Uterus (tissue), 2 donors: Measurements from ENCODE around the gene TACR1.

Experiments used
- POLR2A ChIP-seq, 2 donors: fragments of 450-650 bp; IDR thresholded peaks; one replicate each; pipeline ENCODE4 v1.6.1; 2016; ENCODE audit warnings: antibody characterized with exemption in 2 of 2, mild to moderate bottlenecking in 1 of 2, moderate library complexity in 1 of 2
- TF ChIP-seq, protein P1 (sequence below), 4 experiments: fragments of 200-600 bp in 2 of 4; fragments of 450-650 bp in 2 of 4; sonication (generic) in 2 of 4; IDR thresholded peaks; one replicate each; pipeline ENCODE4 v1.5.1; 2016 to 2019; ENCODE audit warnings: antibody characterized with exemption in 4 of 4, mild to moderate bottlenecking in 2 of 4, moderate library complexity in 1 of 4

DNA sequence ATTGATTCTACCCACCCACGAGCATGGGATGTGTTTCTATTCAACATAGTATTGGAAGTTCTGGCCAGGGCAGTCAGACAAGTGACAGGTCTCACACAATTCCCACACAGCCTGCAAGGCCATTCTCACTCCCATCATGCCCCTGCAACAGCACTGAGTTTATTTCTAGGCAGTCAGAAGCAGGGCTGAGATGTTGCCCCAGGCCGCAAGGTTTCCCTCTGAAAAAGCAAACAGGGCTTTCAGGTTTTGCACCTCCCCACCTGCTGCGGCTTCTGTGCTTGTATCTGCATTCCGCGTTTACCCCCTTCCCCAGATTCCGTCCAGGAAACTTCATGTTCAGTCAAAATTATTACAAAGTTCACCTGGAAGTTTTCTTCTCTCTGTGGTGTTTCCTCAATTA lies 9.4 kb upstream of the TACR1 start:
- TF ChIP-seq, protein P1, sequence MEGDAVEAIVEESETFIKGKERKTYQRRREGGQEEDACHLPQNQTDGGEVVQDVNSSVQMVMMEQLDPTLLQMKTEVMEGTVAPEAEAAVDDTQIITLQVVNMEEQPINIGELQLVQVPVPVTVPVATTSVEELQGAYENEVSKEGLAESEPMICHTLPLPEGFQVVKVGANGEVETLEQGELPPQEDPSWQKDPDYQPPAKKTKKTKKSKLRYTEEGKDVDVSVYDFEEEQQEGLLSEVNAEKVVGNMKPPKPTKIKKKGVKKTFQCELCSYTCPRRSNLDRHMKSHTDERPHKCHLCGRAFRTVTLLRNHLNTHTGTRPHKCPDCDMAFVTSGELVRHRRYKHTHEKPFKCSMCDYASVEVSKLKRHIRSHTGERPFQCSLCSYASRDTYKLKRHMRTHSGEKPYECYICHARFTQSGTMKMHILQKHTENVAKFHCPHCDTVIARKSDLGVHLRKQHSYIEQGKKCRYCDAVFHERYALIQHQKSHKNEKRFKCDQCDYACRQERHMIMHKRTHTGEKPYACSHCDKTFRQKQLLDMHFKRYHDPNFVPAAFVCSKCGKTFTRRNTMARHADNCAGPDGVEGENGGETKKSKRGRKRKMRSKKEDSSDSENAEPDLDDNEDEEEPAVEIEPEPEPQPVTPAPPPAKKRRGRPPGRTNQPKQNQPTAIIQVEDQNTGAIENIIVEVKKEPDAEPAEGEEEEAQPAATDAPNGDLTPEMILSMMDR (IDR thresholded peaks at IDR 0.05), result no peak
- TF ChIP-seq POLR2A (IDR thresholded peaks at IDR 0.05), result no peak
